Sciatic nerve (tissue), 2 donors: ENCODE data around the gene CDH9. TPM values are rescaled to one million over a fixed set of nuclear protein-coding genes. Genes with fewer than 3 reads are reported as not detected.
"Not testable (repeated sequence)": the region's sequence is repeated elsewhere in the genome, so short reads cannot be mapped to it uniquely, and the experiment has no call there.

Source experiments
- ATAC-seq: fragments of 200-7000 bp; cut with Tn5 transposase; one replicate; pipeline ENCODE4 v1.9.1; 2020; ENCODE audit warnings: mild to moderate bottlenecking, moderate library complexity
- DNase-seq: peaks from one replicate; pipeline ENCODE4 v3.0.0-alpha.2; 2020; ENCODE audit warnings: low spot score
- intact Hi-C: fragments of 100-400 bp; cut with DNase I; formaldehyde crosslinking; loops from one replicate; pipeline ENCODE4 v1.14.2; 2022
- total RNA-seq: library from RNA; stranded (reverse); fragmentation: NEBNext Ultra II Directional; extraction: Animal tissue kit (Norgen Biotek cat#: 25700); gene quantifications from one replicate; pipeline ENCODE4 v1.2.1, GENCODE V29; 2021
- donor health status: DM: no; HTN: no; CAD: no.
- donor health status: DM: no; HTN: no; CAD: no.

The CDH9 gene
- total RNA-seq, 1 donor from 2014 or later: not detected

- DNase-seq, ATAC-seq, intact Hi-C loops: not testable (repeated sequence)
Observed at GRCh38 chr5:26852450-26852849, 185.9 kb downstream of the CDH9 start.

- DNase-seq (no peak), ATAC-seq (no peak)
- intact Hi-C loops: no loop called here
Observed at GRCh38 chr5:26847041-26847736, 191.2 kb downstream of the CDH9 start.

- intact Hi-C loops: no loop called here
- DNase-seq: no peak
- no peak for ATAC-seq
Observed at GRCh38 chr5:26843677-26844076, 194.7 kb downstream of the CDH9 start.

- intact Hi-C loops: loop anchor here (2.0 kb wide), 1 partner anchor 73 kb away; no protein-coding TSS in a partner anchor
- ATAC-seq (no peak), DNase-seq (no peak)
Observed at GRCh38 chr5:26833596-26833995, 204.8 kb downstream of the CDH9 start.
